Measurements from ENCODE around the gene PLSCR2. TPM values are rescaled to one million over a fixed set of nuclear protein-coding genes. Genes with fewer than 3 reads are reported as not detected.
"Not testable (repeated sequence)": the region's sequence is repeated elsewhere in the genome, so short reads cannot be mapped to it uniquely, and the experiment has no call there.

The PLSCR2 gene
- polyA plus RNA-seq, 12 donors, result 0.37 TPM; not detected in 11

DNA sequence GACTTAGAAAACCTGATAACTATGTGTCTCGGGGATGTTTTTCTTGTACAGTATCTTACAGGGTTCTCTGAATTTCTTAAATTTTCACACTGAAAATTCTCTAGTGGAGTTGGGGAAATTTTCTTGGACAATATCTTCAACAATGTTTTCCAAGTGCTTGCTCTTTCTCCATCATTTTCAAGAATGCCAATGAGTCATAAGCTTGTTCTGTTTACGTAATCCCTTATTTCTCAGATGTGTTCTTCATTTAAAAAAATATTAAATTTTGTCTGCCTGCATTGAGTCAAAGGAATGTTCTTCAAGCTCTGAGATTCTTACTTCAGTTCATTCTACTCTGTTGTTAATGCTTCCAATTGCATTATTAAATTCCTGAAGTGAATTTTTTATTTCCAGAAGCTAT, 21.9 kb upstream of the PLSCR2 start:
- no peak for DNase-seq

DNA sequence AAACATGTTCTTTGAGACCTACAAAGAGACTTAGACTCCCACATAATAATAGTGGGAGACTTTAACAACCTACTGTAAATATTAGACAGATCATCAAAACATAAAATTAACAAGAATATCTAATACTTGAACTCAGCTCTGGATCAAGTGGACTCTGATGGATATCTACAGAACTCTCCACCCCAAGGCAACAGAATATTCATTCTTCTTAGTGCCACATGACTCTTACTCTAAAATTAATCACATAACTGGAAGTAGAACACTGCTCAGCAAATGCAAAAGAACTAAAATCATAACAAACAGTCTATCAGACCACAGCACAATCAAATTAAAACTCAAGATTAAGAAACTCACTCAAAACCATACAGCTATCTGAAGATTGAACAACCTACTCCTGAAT, 15.9 kb upstream of the PLSCR2 start:
- no peak for DNase-seq

DNA sequence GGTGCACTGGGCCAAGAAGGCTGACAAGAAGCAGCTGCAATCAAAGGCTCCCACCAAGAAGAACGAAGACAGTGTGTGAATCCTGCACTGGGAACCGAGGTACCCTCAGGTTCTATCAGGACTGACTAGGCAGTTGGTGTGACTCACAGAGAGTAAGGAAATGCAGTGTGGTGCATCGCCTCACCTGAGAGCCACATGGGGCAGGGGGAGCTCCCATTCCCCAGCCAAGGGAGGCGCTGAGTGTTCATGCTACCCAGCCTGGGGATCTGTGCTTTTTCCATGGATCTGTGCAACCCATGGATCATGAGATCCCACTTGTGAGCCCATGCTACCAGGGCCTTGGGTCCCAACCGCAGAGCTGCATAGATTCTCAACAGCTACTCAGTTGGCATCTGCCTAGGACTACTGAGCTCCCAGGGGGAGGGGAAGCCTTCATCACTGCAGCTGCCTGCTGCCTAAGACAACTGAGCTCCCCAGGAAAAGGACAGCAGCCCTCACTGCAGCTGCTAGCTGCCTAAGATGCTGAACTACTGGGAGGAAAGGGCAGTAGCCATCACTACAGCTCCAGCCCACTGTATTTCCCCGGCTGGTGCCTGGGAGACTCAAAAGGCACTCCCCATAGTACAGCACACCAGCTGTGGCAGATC, 6.9 kb upstream of the PLSCR2 start:
- no peak for DNase-seq

DNA sequence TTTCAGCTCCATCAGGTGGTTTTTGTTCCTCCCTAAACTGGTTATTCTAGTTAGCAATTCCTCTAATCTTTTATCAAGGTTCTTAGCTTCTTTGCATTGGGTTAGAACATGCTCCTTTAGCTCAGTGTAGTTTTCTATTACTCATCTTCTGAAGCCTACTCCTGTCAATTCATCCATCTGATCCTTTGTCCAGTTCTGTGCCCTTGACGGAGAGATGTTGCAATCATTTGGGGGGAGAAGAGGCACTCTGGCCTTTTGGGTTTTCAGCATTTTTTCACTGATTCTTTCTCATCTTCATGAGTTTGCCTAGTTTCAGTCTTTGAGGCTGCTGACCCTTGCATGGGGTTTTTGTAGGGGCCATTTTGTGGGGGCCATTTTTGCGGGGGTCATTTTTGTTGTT, 5.6 kb upstream of the PLSCR2 start:
- DNase-seq, result not testable (repeated sequence)

DNA sequence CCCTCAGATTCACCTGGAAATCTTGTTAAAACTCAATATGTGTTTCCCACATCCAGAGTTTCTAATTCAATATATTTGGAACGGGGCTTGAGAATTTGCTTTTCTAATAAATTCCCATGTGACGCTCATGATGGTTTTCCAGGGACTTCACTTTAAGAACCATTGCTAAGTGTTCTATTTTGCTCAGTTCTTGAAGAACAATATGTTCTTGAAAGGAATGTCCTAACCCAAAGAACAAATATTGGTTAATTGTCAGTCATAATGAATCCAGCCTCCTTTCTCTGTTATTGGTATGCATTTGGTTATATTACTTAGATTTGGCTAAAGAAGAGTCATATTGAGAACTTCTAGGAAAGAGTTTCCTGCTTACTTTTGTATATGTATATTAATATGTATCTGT, 4.4 kb upstream of the PLSCR2 start:
- no peak for DNase-seq

DNA sequence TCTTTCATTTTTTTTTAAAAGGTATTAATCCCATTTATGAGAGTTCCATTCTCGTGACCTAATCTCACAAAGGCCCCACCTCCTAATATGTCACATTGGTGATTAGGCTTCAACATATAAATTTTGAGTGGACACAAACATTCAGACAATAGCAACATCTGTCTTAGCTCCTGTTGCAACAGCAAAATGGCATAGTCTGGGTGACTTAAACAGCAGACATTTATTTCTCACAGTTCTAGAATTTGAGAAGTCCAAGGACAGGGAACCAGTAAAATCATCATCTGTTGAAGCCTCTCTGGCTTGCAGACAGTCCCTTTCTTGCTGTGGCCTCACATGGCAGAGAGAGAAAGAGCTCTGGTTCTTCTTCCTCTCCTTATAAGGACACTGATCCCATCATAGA, 3.2 kb upstream of the PLSCR2 start:
- DNase-seq, result no peak

DNA sequence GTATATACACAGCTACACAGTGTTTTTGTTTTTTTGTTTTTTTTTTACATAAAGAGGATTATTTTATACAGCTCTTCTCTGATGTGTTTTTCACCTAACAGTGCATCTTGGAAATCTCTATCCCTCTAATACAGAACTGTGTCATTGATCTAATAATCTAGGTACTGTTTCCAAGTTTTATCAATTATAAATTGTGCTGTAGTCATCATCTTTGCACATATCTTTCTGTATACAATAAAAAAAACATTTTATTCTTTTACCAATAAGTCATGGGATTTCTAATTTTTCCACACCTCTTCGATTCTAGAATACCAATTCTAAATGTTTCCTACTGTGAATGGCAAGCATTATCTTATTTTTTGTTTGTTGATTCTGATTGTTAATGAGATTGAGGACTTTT, 1.7 kb upstream of the PLSCR2 start:
- no peak for DNase-seq

DNA sequence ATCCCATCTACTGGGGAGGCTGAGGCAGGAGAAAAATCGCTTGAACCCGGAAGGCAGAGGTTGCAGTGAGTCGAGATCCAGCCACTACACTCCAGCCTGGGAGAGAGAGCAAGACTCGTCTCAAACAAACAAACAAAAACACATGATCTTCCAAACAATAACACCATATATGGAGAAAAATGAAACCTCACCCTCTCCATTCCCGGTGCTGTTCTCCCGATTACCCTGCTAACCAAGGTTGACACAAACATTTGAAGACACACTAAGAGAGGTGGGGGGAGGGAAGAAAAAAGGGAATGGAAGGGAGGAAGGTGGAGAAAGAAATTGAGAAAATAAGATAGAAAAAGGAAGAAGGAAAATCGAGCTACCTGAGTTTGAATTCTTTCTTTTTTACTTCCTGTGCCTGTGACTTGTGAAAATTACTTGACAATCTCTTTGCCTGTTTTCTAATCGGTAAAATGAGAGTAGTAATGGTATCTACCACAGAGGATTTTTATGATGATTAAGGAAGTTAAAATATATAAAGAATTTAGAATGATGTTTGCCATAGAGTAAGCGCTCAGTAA, 1.1 kb upstream of the PLSCR2 start:
- no peak for DNase-seq

DNA sequence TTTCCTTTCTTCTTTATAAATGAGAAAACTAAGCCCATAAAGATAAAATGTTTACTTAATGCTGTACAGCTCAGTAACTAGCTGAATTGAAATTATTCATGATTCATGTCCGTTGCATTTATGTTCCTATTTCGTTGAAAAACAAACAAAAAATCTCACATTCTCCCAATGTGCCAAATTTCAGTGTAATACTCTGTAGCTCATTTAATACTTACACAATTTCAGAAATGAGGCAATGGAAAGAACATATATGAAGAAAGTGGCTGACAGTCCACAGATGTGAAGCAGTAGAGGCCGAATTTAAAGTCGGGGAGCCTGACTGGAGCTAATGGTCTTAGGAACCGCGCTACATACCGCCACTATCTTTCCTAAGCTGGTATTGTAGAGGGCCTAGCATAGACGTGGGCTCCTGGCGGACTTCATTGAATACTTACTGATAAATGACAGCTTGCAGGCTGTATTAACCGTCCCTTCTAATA, 651 bp downstream of the PLSCR2 start:
- DNase-seq, result no peak

DNA sequence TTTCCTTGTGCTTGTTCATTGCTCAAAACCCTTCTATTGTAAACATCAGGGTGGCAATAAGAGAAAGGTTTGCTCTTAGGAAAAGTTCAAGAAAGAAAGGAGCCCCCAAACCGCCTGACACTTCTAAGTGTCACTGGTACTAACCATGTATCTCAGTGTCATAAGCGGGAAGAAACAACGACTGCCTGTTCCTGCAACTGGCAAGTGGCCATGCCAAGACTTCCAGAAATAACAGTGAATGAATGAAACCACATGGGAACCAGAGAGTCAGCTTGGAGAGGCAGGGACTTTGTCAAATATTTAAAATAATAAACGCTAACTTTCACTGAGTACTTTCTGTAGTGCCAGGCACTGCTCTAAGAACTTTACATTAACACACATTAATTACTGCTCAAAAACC, 1.1 kb downstream of the PLSCR2 start:
- DNase-seq, result no peak

DNA sequence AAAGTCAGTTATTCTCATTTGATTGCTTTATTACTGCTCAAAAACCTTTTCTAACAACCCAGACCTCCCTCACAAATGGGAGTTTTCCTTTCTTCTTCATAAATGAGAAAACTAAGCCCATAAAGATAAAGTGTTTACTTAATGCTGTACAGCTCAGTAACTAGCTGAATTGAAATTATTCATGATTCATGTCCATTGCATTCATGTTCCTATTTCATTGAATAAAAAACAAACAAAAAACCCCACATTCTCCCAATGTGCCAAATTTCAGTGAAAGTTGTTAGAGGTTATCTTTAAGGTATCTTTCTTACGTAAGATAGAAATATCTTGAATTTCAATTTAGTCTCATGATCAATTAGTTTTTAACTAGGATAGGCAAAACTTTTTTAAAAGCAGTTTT, 2.8 kb downstream of the PLSCR2 start:
- DNase-seq, result no peak

DNA sequence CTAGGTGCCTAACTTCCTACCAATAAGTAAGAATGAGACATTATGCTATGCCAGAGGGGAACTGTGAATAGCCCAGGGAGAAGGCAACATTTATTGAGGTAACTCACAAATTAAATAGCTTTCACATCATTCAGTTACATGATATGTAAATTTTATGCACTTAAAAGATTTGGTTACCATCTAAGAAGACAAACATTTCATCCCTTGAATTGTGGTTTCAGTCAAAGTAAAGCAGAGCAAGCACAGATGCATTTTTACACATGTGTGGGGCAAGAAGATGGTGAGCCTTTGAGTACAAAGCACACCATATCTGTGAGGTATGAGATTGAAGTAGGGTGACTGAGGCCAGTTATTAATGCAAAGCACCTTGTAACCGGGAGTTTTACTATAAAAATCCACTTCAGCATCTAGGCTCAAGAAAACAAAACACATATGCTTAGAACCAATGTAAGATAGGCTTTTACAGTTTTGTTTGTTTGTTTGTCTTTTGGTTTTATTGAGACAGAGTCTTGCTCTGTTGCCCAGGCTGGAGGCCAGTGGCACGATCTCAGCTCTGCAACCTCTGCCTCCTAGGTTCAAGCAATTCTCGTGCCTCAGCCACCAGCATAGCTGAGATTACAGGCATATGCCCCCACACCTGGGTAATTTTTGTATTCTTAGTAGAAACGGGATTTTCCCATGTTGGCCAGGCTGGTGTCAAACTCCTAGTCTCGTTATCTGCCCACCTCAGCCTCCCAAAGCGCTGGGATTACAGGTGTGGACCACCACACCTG, 3.5 kb downstream of the PLSCR2 start:
- DNase-seq, result no peak

DNA sequence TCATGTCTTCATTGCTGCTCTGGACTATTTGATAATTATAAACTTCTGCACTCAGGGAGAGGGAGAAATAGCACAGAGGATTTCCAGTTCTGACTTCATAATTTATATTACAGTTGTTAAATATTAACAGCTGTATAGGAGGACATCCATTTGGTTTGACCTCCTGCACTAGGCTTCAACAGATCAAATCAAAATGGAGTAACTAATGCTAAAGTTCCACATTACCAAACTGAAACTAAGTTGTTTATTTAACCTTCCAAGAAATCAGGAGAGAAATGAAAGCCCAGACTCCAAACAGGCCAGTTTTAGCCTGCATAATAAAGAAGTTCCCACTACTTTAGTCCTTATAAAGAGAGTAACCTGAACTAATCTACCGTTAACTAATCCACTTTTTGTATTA, 4.6 kb downstream of the PLSCR2 start:
- no peak for DNase-seq

DNA sequence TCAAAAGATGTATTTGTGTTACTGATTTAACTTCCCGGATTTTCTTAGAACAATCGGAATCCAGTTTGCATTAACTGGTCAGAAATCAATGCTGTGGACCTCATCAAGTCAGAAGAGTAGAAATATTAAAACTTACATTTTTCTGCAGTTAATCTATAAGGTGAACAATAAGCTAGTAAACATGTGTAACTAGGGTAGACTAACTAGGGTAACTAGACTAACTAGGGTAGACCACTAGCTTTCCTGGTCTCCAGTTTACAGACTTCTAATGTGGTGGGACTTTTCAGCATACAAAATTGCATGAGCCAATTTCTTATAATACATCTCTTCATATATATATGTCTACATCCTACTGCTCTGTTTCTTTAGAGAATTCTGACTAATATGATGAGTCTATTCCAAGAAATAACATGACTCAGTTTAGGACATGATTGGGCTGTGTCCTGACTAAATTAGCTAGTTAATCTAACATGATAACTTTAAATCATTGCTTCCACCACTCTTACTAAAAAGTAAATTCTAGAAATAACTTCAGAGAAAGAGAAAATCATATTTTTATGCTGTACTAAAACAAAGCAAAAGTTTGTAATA, 5.3 kb downstream of the PLSCR2 start:
- no peak for DNase-seq

DNA sequence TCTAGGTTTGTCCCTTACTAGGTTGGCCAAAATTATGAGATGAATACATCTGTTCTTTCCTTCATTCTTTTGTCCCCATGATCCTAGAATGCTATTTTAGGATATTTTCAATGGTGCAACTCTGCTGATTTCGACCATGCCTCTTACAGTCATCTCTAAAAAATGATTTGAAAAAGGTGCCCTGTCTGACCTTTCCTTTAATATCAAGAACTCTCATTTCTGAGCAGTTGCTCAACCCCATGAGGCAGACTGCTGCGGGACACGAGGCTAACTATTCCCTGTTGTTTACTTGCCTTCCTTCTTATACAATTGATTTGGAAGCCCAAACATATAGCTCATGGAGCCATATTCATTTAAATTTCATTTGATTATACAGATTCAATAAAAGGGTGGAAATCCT, 14.6 kb downstream of the PLSCR2 start:
- DNase-seq, result no peak

DNA sequence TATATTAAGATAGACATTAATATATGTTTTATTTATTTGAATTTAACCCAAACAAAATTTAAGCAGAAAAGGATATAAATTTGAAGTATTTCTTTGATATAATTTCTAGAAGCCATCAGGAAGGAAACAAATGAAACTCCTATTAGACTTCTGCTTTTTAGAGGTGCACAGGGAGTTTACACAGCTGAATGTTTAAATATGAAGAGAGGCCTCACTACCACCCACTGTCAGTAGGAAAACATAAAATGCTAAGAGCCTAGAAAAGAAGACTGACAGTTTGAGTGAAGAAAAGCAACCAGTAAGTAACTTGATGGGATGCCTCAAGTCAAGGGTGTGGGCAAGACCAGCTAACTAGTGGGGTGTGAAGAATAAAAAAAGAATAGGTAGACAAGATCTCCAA, 19.7 kb downstream of the PLSCR2 start:
- no peak for DNase-seq

DNA sequence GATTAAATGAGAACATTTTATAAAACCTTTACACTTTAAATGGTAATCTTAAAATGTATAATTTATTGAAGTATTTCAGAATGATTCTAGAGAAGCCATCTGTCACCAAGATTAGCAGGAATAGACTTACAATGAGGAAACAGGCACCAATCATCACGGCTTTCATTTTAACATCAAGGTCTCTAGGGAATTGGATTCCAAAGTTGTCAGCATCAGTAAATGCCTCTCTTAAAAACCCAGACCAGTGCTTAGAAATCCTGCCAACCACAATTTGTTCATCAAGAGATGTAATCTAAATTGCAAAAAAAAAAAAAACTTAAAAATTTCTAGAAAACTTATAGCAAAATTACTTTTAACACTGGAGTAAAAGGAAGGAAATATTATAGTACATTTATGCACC, 20.3 kb downstream of the PLSCR2 start:
- DNase-seq, result no peak

DNA sequence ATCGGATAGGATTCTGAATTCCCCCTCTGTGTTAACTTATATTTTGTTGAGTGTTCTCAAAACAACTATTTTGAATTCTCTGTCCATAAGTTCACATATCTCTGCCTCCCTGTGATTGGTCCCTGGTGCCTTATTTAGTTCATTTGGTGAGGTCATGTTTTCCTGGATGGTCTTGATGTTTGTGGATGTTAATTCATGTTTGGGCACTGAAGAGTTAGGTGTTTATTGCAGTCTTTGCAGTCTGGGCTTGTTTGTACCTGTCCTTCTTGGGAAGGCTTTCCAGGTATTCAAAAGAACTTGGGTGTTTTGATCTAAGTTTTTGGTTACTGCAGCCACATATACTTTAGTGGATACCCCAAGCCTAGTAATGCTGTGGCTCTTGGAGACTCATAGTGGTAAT, 23.3 kb downstream of the PLSCR2 start:
- DNase-seq, result no peak

DNA sequence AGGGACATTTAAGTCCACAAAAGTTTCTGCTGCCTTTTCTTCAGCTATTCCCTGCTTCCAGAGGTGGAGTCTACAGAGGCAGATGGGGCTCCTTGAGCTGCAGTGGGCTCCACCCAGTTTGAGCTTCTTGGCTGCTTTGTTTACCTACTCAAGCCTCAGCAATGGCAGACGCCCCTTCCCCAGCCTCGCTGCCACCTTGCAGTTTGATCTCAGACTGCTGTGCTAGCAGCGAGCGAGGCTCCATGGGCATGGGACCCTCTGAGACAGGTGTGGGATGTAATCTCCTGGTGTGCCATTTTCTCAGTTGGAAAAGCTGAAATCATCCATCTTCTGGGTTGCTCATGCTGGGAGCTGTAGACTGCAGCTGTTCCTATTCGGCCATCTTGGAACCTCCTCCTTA, 29.1 kb downstream of the PLSCR2 start:
- not testable (repeated sequence) for DNase-seq

DNA sequence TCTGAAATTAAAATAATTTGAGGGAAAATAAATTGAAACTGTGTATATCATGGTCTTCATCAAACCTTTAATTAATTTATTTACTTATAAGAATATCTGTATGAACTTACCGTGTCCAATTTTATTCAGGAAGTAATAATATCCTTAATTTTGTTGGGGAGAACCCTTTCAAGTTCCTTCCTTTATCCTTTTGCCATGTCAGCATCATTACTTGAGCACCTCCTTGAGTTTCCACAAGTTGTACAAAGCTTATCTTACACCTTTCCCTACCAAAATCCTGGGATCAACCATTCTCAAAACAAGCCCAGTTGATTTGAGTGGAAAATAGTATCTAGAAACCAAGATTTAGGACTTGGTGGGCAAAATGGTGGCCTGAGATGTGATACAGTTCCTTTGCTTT, 37.3 kb downstream of the PLSCR2 start:
- DNase-seq, result no peak

DNA sequence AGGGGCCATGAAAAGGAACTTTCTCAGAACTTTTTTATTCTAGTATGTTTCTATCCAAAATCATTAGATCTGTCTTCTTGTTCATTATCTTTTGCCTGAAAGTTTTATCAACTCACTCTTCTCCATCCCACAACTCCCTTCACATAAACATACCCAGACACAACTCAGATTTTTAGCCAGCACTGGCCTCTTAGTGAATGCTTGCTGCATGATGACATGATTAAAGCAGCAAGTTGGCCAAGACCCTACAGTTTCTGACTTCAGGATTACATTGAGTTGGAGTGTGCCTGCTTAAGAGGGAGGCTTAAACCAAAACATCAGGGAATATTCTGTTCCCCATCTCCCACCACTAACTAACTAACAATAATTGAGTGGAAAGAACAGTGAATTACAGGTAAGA, 38.1 kb downstream of the PLSCR2 start:
- DNase-seq, result no peak

DNA sequence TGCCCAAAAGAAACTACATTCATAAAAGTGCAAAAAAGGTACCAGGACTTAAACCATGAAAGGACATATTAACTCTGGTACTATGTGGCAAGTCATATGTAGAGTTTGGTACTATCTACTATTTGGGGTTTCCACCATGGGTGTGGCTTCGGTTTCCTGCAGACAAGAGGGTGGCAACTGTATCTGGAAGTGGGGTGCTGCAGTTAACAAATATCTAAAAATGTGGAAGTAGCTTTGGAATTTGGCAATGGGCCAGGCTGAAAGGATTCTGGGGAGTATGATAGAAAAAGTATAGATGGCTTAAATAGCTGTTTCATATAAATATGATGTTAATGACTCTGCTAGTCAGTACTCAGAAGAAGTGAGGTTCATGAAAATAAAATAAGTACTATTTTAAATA, 44.0 kb downstream of the PLSCR2 start:
- DNase-seq, result no peak
